ENCODE measurements around the gene RNF208. TPM values are rescaled to one million over a fixed set of nuclear protein-coding genes. Genes with fewer than 3 reads are reported as not detected.
A peak's percentile ranks its signal among the peaks of the same experiment; 100 is the strongest.

RNF208 gene
- total and polyA plus RNA-seq, 9 of the 15 experiments (the other 6 are each of a cell fraction or from before 2014, with no cell fraction given) = 0.15 to 6.9 (median 0.50) TPM; not detected in 2

GRCh38 chr9:137237759-137238726 lies 16.0 kb upstream of the RNF208 start:
- no peak overlapping the region for H2AFZ ChIP-seq (ENCODE audit: low read depth, low read length)
- H3K27ac ChIP-seq (ENCODE audit: extremely low read depth, low read depth, low read length) = no peak overlapping the region
- CTCF ChIA-PET (ENCODE audit: low intra/inter-chr PET ratio) = interaction anchor here (1.2 kb wide), 1 partner anchor 191 kb away, joined by 7 read pairs; the partner anchor contains the start of gene NPDC1
- H3K9ac ChIP-seq (ENCODE audit: insufficient read depth in 1 of 2, low read depth in 2 of 2, low read length in 2 of 2) = peak overlapping the region in 1 of 2 experiments; percentile 88; a peak in 2 of 4 replicates
- POLR2A ChIA-PET = interaction anchor here (0.6 to 0.7 kb wide), 2 partner anchors 66 to 195 kb away, joined by 3 to 4 read pairs; partner anchors contain the start of gene TMEM210
- intact Hi-C loops (cut with micrococcal nuclease) (no loop called here), in situ Hi-C loops (cut with MboI) (loop anchor here (25.0 kb wide), 1 partner anchor 451 kb away; the partner anchor contains the start of genes CCDC183 and TMEM141)
- DNase-seq (ENCODE audit: extremely low read depth in 1 of 4, low spot score in 3 of 4) (no peak), ATAC-seq (no peak), FAIRE-seq (no peak)
- no TSS peak for BruUV-seq (replicated peaks)
- no peaks in the 10 kb centered on the region for H3K27me3 ChIP-seq (ENCODE audit: control insufficient read depth in 2 of 2, insufficient read depth in 2 of 2, low read length in 2 of 2)
- no peak overlapping the region for H3K4me3 ChIP-seq
- H3K4me1 ChIP-seq (replicated peaks in 1 of 2; ENCODE audit: control insufficient read depth in 2 of 2, insufficient read depth in 2 of 2, low read length in 2 of 2) = peaks cover 23 to 91% of the 10 kb centered on the region in 2 experiments
- H3K4me2 ChIP-seq (ENCODE audit: insufficient read depth, low read length) = no peak overlapping the region
- H3K36me3 ChIP-seq (ENCODE audit: control insufficient read depth, insufficient read depth, low read length) = peaks cover 19% of the 10 kb centered on the region
- peaks cover 8% of the 10 kb centered on the region for H3K9me1 ChIP-seq (ENCODE audit: control insufficient read depth, insufficient read depth, low read length)
- no peaks in the 10 kb centered on the region for H3K9me3 ChIP-seq (replicated peaks; ENCODE audit: control insufficient read depth, insufficient read depth, low read depth, low read length)
- TF ChIP-seq POLR2AphosphoS5 (IDR thresholded peaks at IDR 0.05; ENCODE audit: control insufficient read depth, insufficient read depth, low read depth, low read length) (no peak), TBL1XR1 (IDR thresholded peaks at IDR 0.05; ENCODE audit: low read length in 2 of 2) (no peak), NFIC (IDR thresholded peaks at IDR 0.05) (no peak), MAZ (CRISPR knock-in tag; conservative IDR thresholded peaks at IDR 0.05 in 1 of 2, IDR thresholded peaks at IDR 0.05 in 1 of 2) (no peak), CREBBP (IDR thresholded peaks at IDR 0.05; ENCODE audit: low read depth, low read length) (no peak), ZBTB33 (CRISPR knock-in tag; IDR thresholded peaks at IDR 0.05) (peak; percentile 90), TFAP4 (CRISPR knock-in tag; IDR thresholded peaks at IDR 0.05; ENCODE audit: borderline replicate concordance) (peak; percentile 24; the same call in 1 of the 2 replicates), POLR2G (IDR thresholded peaks at IDR 0.05; ENCODE audit: low read depth, low read length) (peak; percentile 30; the same call in 1 of the 2 replicates), ZBTB7A (IDR thresholded peaks at IDR 0.05; ENCODE audit: borderline replicate concordance, control insufficient read depth, low read depth, low read length) (peak; percentile 23; the same call in 1 of the 2 replicates), RBFOX2 (IDR thresholded peaks at IDR 0.05; ENCODE audit: low read depth, low read length) (peak; percentile 18; the same call in 1 of the 2 replicates)
- peaks cover 46% of the 10 kb centered on the region for H3K79me2 ChIP-seq (ENCODE audit: control insufficient read depth, insufficient read depth, low read length)
- H4K20me1 ChIP-seq (replicated peaks; ENCODE audit: control insufficient read depth, insufficient read depth, low read length) = peaks cover 15% of the 10 kb centered on the region
- WGBS (ENCODE audit: insufficient coverage, low coverage, missing lambda C conversion rate) = 68% methylated on average over 12 of the region's 13 CpGs

Data from K562 (cell line).